Activated T-cell treated with anti-CD3 and anti-CD28 coated beads, Interleukin-2, amount 50 U/mL, for 4 hours (primary cell): Measurements from ENCODE around the gene TNKS2. TPM values are rescaled to one million over a fixed set of nuclear protein-coding genes. Genes with fewer than 3 reads are reported as not detected.
A peak's percentile ranks its signal among the peaks of the same experiment; 100 is the strongest.
"Not testable (repeated sequence)": the region's sequence is repeated elsewhere in the genome, so short reads cannot be mapped to it uniquely, and the experiment has no call there.

ENCODE experiments used
- ATAC-seq, 2 donors: fragments of 200-7000 bp; cut with Tn5 transposase; one replicate each; pipeline ENCODE4 v1.10.0; 2021
- DNase-seq: peaks from one replicate; pipeline ENCODE4 v3.0.0-alpha.2; 2020
- H3K27me3 Mint-ChIP-seq: one replicate; pipeline ENCODE4 v1.8.0; 2021; ENCODE audit warnings: low read depth, mixed read lengths
- H3K36me3 Mint-ChIP-seq: one replicate; pipeline ENCODE4 v1.8.0; 2022; ENCODE audit warnings: mixed read lengths; ENCODE audit not compliant: insufficient read depth
- H3K4me1 Mint-ChIP-seq: one replicate; pipeline ENCODE4 v1.8.0; 2021; ENCODE audit warnings: low read depth, mixed read lengths
- H3K4me3 Mint-ChIP-seq: one replicate; pipeline ENCODE4 v1.8.0; 2021; ENCODE audit warnings: mild to moderate bottlenecking, moderate library complexity, mixed read lengths
- H3K9me3 Mint-ChIP-seq: one replicate; pipeline ENCODE4 v1.8.0; 2021; ENCODE audit warnings: mixed read lengths
- total RNA-seq, 3 donors: library from RNA; stranded (reverse); gene quantifications; one replicate each; pipeline ENCODE4 v1.2.1, GENCODE V29; 2021

The TNKS2 gene
- 10 to 100 TPM; 30.0 to 30.2 (median 30.1) TPM for total RNA-seq

DNA sequence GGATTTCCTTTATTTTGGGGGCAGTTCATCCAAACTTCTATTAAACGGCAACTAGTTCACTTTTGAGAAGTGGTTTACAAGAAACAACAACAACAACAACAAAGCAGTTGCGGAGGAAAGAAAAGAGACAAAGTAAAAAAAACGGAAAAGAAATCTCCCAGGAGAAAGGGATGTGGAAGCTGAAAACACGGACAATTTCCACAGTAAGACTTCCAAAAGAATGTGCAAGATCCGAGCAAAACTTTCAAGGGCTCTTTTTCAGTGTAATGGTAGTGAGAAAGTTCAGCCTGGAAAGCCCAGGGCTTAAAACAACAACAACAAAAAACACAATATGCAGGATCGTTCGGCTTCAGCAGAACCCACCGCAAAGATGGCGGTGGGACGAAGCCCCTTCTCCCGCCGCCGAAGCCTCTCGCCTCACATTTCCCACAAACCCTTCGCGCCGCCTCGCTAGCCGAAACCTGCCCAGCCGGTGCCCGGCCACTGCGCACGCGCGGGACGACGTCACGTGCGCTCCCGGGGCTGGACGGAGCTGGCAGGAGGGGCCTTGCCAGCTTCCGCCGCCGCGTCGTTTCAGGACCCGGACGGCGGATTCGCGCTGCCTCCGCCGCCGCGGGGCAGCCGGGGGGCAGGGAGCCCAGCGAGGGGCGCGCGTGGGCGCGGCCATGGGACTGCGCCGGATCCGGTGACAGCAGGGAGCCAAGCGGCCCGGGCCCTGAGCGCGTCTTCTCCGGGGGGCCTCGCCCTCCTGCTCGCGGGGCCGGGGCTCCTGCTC, at the start of gene TNKS2:
Gene TNKS2, plus strand, starts transcription at position 553 of the 775 bp plus-strand sequence. CDS start 265 bp downstream, outside the sequence.
- H3K9me3 Mint-ChIP-seq = no peaks in the 10 kb centered on the region
- peaks cover 12% of the 10 kb centered on the region for H3K36me3 Mint-ChIP-seq
- peaks cover 65% of the 10 kb centered on the region for H3K4me1 Mint-ChIP-seq
- peak within 1 kb of the TSS; percentile 98 for H3K4me3 Mint-ChIP-seq
- no peaks in the 10 kb centered on the region for H3K27me3 Mint-ChIP-seq
- ATAC-seq = peak; percentile 76
- DNase-seq = peak; percentile 86

DNA sequence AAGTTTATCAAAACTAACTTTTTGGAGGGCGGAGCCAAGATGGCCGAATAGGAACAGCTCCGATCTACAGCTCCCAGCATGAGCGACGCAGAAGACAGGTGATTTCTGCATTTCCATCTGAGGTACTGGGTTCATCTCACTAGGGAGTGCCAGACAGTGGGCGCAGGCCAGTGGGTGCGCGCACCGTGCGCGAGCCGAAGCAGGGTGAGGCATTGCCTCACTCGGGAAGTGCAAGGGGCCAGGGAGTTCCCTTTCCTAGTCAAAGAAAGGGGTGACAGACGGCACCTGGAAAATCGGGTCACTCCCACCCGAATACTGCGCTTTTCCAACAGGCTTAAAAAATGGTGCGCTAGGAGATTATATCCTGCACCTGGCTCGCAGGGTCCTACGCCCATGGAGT, 48.6 kb upstream of the TNKS2 start:
- not testable (repeated sequence) for DNase-seq, H3K4me3 Mint-ChIP-seq, H3K9me3 Mint-ChIP-seq, H3K36me3 Mint-ChIP-seq, ATAC-seq, H3K4me1 Mint-ChIP-seq
- H3K27me3 Mint-ChIP-seq = peaks cover 13% of the 10 kb centered on the region

- DNase-seq = no peak
- Mint-ChIP-seq H3K4me1 (no peaks in the 10 kb centered on the region), H3K9me3 (no peaks in the 10 kb centered on the region), H3K27me3 (peaks cover 4% of the 10 kb centered on the region), H3K4me3 (no peak overlapping the region), H3K36me3 (no peaks in the 10 kb centered on the region)
- no peak for ATAC-seq
Observed at GRCh38 chr10:91756286-91756685, 41.9 kb upstream of the TNKS2 start.

GRCh38 chr10:91758303-91759146, 39.7 kb upstream of the TNKS2 start:
- no peak for DNase-seq
- Mint-ChIP-seq H3K4me3 (no peak overlapping the region), H3K4me1 (peaks cover 2% of the 10 kb centered on the region), H3K9me3 (no peaks in the 10 kb centered on the region), H3K27me3 (peaks cover 8% of the 10 kb centered on the region), H3K36me3 (no peaks in the 10 kb centered on the region)
- ATAC-seq = peak in 1 of 2 donors; percentile 65

- DNase-seq (no peak), ATAC-seq (peak in 1 of 2 donors; percentile 21)
- Mint-ChIP-seq H3K9me3 (no peaks in the 10 kb centered on the region), H3K4me1 (peaks cover 2% of the 10 kb centered on the region), H3K4me3 (no peak overlapping the region), H3K27me3 (peaks cover 5% of the 10 kb centered on the region), H3K36me3 (no peaks in the 10 kb centered on the region)
Observed at GRCh38 chr10:91759581-91759986, 38.6 kb upstream of the TNKS2 start.

DNA sequence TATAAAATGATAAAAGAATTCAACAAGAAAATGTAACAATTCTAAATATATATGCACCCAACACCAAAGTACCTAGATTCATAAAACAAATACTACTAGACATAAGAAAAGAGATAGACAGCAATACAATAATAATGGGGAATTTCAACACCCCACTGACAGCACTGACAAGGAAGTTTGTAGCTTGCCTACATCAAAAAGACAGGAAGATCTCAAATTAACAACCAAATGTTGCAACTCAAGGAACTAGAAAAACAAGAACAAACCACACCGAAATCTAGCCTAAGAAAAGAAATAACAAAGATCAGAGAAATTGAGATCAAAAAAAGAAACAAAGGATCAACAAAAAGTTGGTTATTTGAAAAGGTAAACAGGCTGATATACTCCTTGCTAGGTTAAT, 36.5 kb upstream of the TNKS2 start:
- no peak for ATAC-seq
- Mint-ChIP-seq H3K4me3 (no peak overlapping the region), H3K4me1 (peaks cover 2% of the 10 kb centered on the region), H3K27me3 (peaks cover 5% of the 10 kb centered on the region), H3K9me3 (no peaks in the 10 kb centered on the region), H3K36me3 (no peaks in the 10 kb centered on the region)
- DNase-seq = no peak

- Mint-ChIP-seq H3K9me3 (no peaks in the 10 kb centered on the region), H3K4me1 (peaks cover 2% of the 10 kb centered on the region), H3K27me3 (peaks cover 5% of the 10 kb centered on the region), H3K4me3 (no peak overlapping the region), H3K36me3 (no peaks in the 10 kb centered on the region)
- ATAC-seq (no peak), DNase-seq (no peak)
Observed at GRCh38 chr10:91762878-91763277, 35.3 kb upstream of the TNKS2 start.

DNA sequence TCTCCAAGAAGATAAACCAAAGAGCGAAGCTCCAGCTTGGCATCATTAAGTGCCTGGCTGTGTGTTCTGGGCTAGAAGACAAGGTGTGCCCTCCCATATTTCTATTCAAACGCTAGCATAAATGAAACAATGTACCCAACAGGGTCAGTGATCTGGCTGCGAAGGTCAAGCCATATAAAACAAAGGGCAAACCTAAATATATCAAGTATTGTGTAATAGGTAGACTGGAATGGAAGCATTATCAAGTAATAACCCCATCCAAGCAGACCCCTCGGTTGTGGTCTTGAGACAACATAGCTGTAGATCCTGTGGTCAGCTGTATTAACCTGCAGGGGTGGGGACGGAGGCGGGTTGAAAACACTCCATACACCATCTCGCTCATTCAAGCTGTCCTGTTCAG, 31.6 kb upstream of the TNKS2 start:
- DNase-seq = no peak
- H3K27me3 Mint-ChIP-seq = peaks cover 5% of the 10 kb centered on the region

GRCh38 chr10:91768123-91768522, 30.1 kb upstream of the TNKS2 start:
- H3K27me3 Mint-ChIP-seq = peaks cover 1% of the 10 kb centered on the region
- no peaks in the 10 kb centered on the region for H3K9me3 Mint-ChIP-seq
- no peaks in the 10 kb centered on the region for H3K4me1 Mint-ChIP-seq
- no peak for DNase-seq
- H3K36me3 Mint-ChIP-seq = no peaks in the 10 kb centered on the region
- H3K4me3 Mint-ChIP-seq = no peak overlapping the region
- ATAC-seq = no peak

More for the DNA sequence above, 31.6 kb upstream of the TNKS2 start:
- H3K36me3 Mint-ChIP-seq = no peaks in the 10 kb centered on the region
- no peak overlapping the region for H3K4me3 Mint-ChIP-seq
- H3K9me3 Mint-ChIP-seq = no peaks in the 10 kb centered on the region
- peaks cover 1% of the 10 kb centered on the region for H3K4me1 Mint-ChIP-seq
- ATAC-seq = no peak

- H3K27me3 Mint-ChIP-seq = peaks cover 12% of the 10 kb centered on the region
- H3K4me3 Mint-ChIP-seq = no peak overlapping the region
- H3K36me3 Mint-ChIP-seq = no peaks in the 10 kb centered on the region
Observed at GRCh38 chr10:91771907-91772306, 26.3 kb upstream of the TNKS2 start.

DNA sequence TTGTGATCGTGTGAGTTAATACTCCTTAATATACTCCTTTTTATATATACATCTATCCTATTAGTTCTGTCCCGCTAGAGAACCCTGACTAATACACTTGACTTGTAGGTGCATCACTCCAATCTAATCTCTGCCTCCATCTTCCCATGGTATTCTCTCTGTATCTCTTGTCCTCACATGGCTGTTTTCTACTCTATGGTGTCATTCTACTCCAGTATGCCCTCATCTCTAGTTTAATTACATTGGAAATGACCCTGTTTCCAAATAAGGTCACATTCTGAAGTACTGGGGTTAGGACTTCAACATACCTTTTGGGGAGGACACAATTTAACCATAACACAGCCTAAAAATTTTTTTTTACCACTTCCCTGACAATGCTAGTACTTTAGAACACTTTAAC, 25.8 kb upstream of the TNKS2 start:
- H3K27me3 Mint-ChIP-seq = peaks cover 12% of the 10 kb centered on the region
- H3K4me3 Mint-ChIP-seq = no peak overlapping the region
- no peak for ATAC-seq

More at GRCh38 chr10:91771907-91772306, 26.3 kb upstream of the TNKS2 start:
- H3K4me1 Mint-ChIP-seq = no peaks in the 10 kb centered on the region
- no peak for DNase-seq
- ATAC-seq = no peak
- H3K9me3 Mint-ChIP-seq = no peaks in the 10 kb centered on the region

GRCh38 chr10:91772869-91773268, 25.4 kb upstream of the TNKS2 start:
- Mint-ChIP-seq H3K36me3 (no peaks in the 10 kb centered on the region), H3K9me3 (no peaks in the 10 kb centered on the region), H3K4me1 (no peaks in the 10 kb centered on the region), H3K27me3 (peaks cover 12% of the 10 kb centered on the region), H3K4me3 (no peak overlapping the region)
- ATAC-seq = no peak
- DNase-seq = no peak

More for the DNA sequence above, 25.8 kb upstream of the TNKS2 start:
- Mint-ChIP-seq H3K9me3 (no peaks in the 10 kb centered on the region), H3K36me3 (no peaks in the 10 kb centered on the region), H3K4me1 (no peaks in the 10 kb centered on the region)
- no peak for DNase-seq

- Mint-ChIP-seq H3K27me3 (peaks cover 15% of the 10 kb centered on the region), H3K36me3 (no peaks in the 10 kb centered on the region), H3K9me3 (no peaks in the 10 kb centered on the region), H3K4me3 (no peak overlapping the region), H3K4me1 (no peaks in the 10 kb centered on the region)
- ATAC-seq (no peak), DNase-seq (no peak)
Observed at GRCh38 chr10:91774571-91774970, 23.7 kb upstream of the TNKS2 start.

DNA sequence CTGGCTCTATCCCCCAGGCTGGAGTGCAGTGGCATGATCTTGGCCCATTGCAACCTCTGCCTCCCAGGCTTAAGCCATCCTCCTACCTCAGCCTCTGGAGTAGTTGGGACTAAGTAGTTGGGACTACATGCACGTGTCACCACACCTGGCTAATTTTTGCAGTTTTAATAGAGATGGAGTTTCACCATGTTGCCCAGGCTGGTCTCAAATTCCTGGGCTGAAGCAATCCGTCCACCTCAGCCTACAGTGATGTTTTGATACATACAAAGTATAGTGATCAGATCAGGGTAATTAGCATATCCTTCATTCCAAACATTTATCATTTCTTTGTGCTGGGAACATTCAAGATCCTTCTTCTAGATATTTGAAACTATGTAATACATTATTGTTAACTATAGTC, 22.5 kb upstream of the TNKS2 start:
- ATAC-seq = no peak
- H3K9me3 Mint-ChIP-seq = no peaks in the 10 kb centered on the region
- DNase-seq = no peak
- no peaks in the 10 kb centered on the region for H3K4me1 Mint-ChIP-seq
- peaks cover 15% of the 10 kb centered on the region for H3K27me3 Mint-ChIP-seq
- H3K4me3 Mint-ChIP-seq = no peak overlapping the region
- H3K36me3 Mint-ChIP-seq = no peaks in the 10 kb centered on the region
